A549 (cell line): ENCODE measurements around the gene ABCB8. TPM values are rescaled to one million over a fixed set of nuclear protein-coding genes. Genes with fewer than 3 reads are reported as not detected.

Experiments used
- ATAC-seq, 2 experiments: fragments of 200-7000 bp in 1 of 2; fragments of >200 bp in 1 of 2; cut with Nextera tagmentation in 1 of 2; cut with Tn5 transposase in 1 of 2; 3 replicates each; pipeline versions ENCODE4 v1.8.0 to v1.9.1; 2018 to 2020; ENCODE audit warnings: mild to moderate bottlenecking in 1 of 2, moderate library complexity in 1 of 2
- CTCF ChIA-PET: fragments of 300-600 bp; sonication (Branson Sonifier 250); formaldehyde crosslinking; extraction: SDS; loops from one replicate; lab custom pipeline; 2021; ENCODE audit warnings: antibody characterized with exemption, inconsistent platforms; lab: Yijun Ruan, JAX
- POLR2A ChIA-PET: fragments of 350-600 bp; formaldehyde crosslinking; extraction: SDS; loops from one replicate; lab custom pipeline; 2021; ENCODE audit warnings: antibody characterized with exemption, inconsistent platforms; lab: Yijun Ruan, JAX
- DNase-seq, 2 experiments: peaks; one replicate each; pipeline versions ENCODE4 v3.0.0 to v3.0.0-alpha.2; 2011 to 2016; ENCODE audit warnings: low read depth in 1 of 2, low spot score in 1 of 2
- FAIRE-seq: peaks from 2 replicates; lab custom pipeline; 2011; peaks lifted over from hg19 to GRCh38; lab: Jason Lieb, UNC
- H3K27ac ChIP-seq, 2 experiments: fragments of >200 bp; sonication (Bioruptor Twin); formaldehyde crosslinking; 3 replicates each; pipeline ENCODE4 v1.5.1; 2016 to 2017
- H3K4me1 ChIP-seq: fragments of >200 bp; sonication (Bioruptor Twin); formaldehyde crosslinking; 3 replicates; pipeline ENCODE4 v1.6.1; 2016
- H3K4me2 ChIP-seq: fragments of >200 bp; sonication (Bioruptor Twin); formaldehyde crosslinking; 3 replicates; pipeline ENCODE4 v1.6.1; 2016
- H3K4me3 ChIP-seq: fragments of >200 bp; sonication (Bioruptor Twin); formaldehyde crosslinking; 3 replicates; pipeline ENCODE4 v1.5.1; 2016
- H3K9me3 ChIP-seq: fragments of >200 bp; sonication (Bioruptor Twin); formaldehyde crosslinking; 3 replicates; pipeline ENCODE4 v1.6.1; 2016
- BHLHE40 ChIP-seq: IDR thresholded peaks from 2 replicates; pipeline ENCODE4 v1.6.1; 2012; ENCODE audit warnings: low read depth, low read length, inconsistent platforms
- CHD4 ChIP-seq: fragments of 200-600 bp; sonication (generic); IDR thresholded peaks from 2 replicates; pipeline ENCODE4 v1.6.1; 2016; ENCODE audit warnings: antibody characterized with exemption, mild to moderate bottlenecking, borderline replicate concordance
- E2F6 ChIP-seq: IDR thresholded peaks from 2 replicates; pipeline ENCODE4 v1.6.1; 2012; ENCODE audit warnings: low read depth, borderline replicate concordance
- ELK1 ChIP-seq: fragments of 150-350 bp; IDR thresholded peaks from 2 replicates; pipeline ENCODE4 v1.6.1; 2014; ENCODE audit warnings: low read depth, mild to moderate bottlenecking, low read length
- ESRRA ChIP-seq: fragments of 150-350 bp; IDR thresholded peaks from 2 replicates; pipeline ENCODE4 v1.6.1; 2014; ENCODE audit warnings: mild to moderate bottlenecking, low read length, borderline replicate concordance
- FOSB ChIP-seq: fragments of 250-450 bp; sonication (Bioruptor Pico); IDR thresholded peaks from 2 replicates; pipeline ENCODE4 v1.5.0; 2020; ENCODE audit warnings: mild to moderate bottlenecking, moderate library complexity
- FOXS1 ChIP-seq: fragments of 250-450 bp; sonication (Bioruptor Pico); IDR thresholded peaks from 2 replicates; pipeline ENCODE4 v1.5.0; 2020; ENCODE audit warnings: mild to moderate bottlenecking, moderate library complexity
- GATA3 ChIP-seq: IDR thresholded peaks from 2 replicates; pipeline ENCODE4 v1.6.1; 2012; ENCODE audit warnings: borderline replicate concordance
- HES2 ChIP-seq: fragments of >200 bp; sonication (Bioruptor Twin); formaldehyde crosslinking; IDR thresholded peaks from 2 replicates; pipeline ENCODE4 v1.6.1; 2016
- KDM5A ChIP-seq: fragments of 200-600 bp; sonication (generic); IDR thresholded peaks from 2 replicates; pipeline ENCODE4 v1.6.1; 2016; ENCODE audit warnings: antibody characterized with exemption, mild to moderate bottlenecking
- RAD21 ChIP-seq, 2 experiments: fragments of >200 bp in 1 of 2; sonication (Bioruptor Twin) in 1 of 2; formaldehyde crosslinking in 1 of 2; IDR thresholded peaks in 1 of 2; conservative IDR thresholded peaks in 1 of 2; 2 replicates in 1 of 2; 3 replicates in 1 of 2; pipeline ENCODE4 v1.6.1; 2012 to 2018; ENCODE audit warnings: inconsistent platforms in 1 of 2
- RARB ChIP-seq: fragments of 250-450 bp; sonication (Bioruptor Pico); IDR thresholded peaks from 2 replicates; pipeline ENCODE4 v1.8.0; 2021; ENCODE audit warnings: mild to moderate bottlenecking, moderate library complexity
- RCOR1 ChIP-seq: fragments of 150-350 bp; IDR thresholded peaks from 2 replicates; pipeline ENCODE4 v1.6.1; 2014; ENCODE audit warnings: antibody characterized with exemption, low read length, low read depth
- RNF2 ChIP-seq: fragments of 200-600 bp; sonication (generic); IDR thresholded peaks from 2 replicates; pipeline ENCODE4 v1.6.1; 2016; ENCODE audit warnings: low read depth, mild to moderate bottlenecking, antibody characterized with exemption, moderate library complexity, borderline replicate concordance
- SMC3 ChIP-seq: fragments of >200 bp; sonication (Bioruptor Twin); formaldehyde crosslinking; IDR thresholded peaks from 3 replicates; pipeline ENCODE4 v1.6.1; 2018; ENCODE audit warnings: inconsistent platforms
- SREBF2 ChIP-seq: fragments of 450-650 bp; IDR thresholded peaks from 2 replicates; pipeline ENCODE4 v1.6.1; 2014; ENCODE audit warnings: mild to moderate bottlenecking, moderate library complexity
- ZC3H11A ChIP-seq: fragments of 450-650 bp; IDR thresholded peaks from 2 replicates; pipeline ENCODE4 v1.6.1; 2014; ENCODE audit warnings: antibody characterized with exemption, mild to moderate bottlenecking
- WGBS: methylation state at CpG from one replicate; pipeline ENCODE4 v1.1.6; 2017; ENCODE audit errors: missing lambda C conversion rate; 5-methylcytosine and 5-hydroxymethylcytosine counted together
- polyA plus RNA-seq, 4 experiments: library from polyadenylated mRNA; depleted of rRNA in 3 of 4; stranded (reverse); fragments of >200 nt; fragmentation: RNase III in 1 of 4; extraction: RNeasy Plus Mini Kit Qiagen cat#74134 plus additional on column Dnase treatment in 1 of 4; gene quantifications; 2 replicates in 3 of 4; 3 replicates in 1 of 4; pipeline ENCODE4 v1.2.3, GENCODE V29; 2011 to 2017
- TF ChIP-seq, protein P1 (sequence below): fragments of 450-650 bp; IDR thresholded peaks from 2 replicates; pipeline ENCODE4 v1.6.1; 2014; ENCODE audit warnings: antibody characterized with exemption
- TF ChIP-seq, protein P2 (sequence below): IDR thresholded peaks from 2 replicates; pipeline ENCODE4 v1.6.1; 2012
- TF ChIP-seq, protein P3 (sequence below): fragments of >200 bp; sonication (Bioruptor Twin); formaldehyde crosslinking; IDR thresholded peaks from 3 replicates; pipeline ENCODE4 v1.6.1; 2016

The ABCB8 gene
- polyA plus RNA-seq, 2 of the 4 experiments (the other 2 are of a cell fraction) = 19.6 to 41.1 TPM

DNA sequence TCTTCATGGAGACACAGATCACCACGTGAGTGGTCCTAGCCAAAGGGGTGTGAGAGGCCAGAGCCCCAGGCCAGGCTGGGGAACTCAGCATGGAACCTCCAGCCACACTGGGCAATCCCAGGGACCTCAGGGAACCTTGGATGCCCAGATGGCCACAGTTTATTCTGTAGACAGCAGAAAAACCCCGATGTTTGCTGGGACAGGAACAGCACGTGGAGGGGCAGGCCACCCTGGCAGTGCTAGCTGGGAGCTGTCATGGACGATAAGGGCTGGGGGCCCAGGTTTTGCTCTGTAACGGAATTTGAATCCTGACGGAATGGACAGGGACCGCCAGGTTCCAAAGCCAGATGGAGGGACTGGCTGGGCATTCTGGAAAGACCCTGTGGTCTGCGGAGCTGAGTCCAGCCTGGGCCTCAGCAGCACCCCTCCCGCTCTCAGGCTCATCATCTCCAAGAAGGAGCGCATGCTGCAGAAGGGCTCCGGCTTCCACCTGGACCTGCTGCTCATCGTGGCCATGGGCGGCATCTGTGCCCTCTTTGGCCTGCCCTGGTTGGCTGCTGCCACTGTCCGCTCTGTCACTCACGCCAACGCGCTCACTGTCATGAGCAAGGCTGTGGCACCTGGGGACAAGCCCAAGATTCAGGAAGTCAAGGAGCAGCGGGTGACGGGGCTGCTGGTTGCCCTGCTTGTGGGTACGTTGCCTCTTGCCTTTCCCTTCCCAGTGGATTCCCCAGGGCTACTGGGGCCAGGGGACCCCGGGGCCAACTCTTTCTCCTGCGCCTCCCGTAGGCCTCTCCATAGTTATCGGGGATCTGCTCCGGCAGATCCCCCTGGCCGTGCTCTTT lies 46.8 kb downstream of the ABCB8 start:
- Histone ChIP-seq H3K9me3 (no peaks in the 10 kb centered on the region), H3K4me3 (no peak overlapping the region), H3K4me2 (no peak overlapping the region), H3K27ac (no peak overlapping the region), H3K4me1 (peaks cover 32% of the 10 kb centered on the region)
- CTCF ChIA-PET = interaction anchor here (1.2 to 27.1 kb wide), 5 partner anchors 9 to 48 kb away, joined by 3 to 412 read pairs (median 5); no protein-coding TSS in a partner anchor
- WGBS = 90% methylated on average over 26 of the region's 26 CpGs
- FAIRE-seq (no peak), ATAC-seq (no peak), DNase-seq (no peak)
- POLR2A ChIA-PET = interaction anchor here (3.7 kb wide), 1 partner anchor 12 kb away, joined by 20 read pairs; no protein-coding TSS in a partner anchor
- TF ChIP-seq FOSB (CRISPR knock-in tag) = no peak
- TF ChIP-seq, protein P1, sequence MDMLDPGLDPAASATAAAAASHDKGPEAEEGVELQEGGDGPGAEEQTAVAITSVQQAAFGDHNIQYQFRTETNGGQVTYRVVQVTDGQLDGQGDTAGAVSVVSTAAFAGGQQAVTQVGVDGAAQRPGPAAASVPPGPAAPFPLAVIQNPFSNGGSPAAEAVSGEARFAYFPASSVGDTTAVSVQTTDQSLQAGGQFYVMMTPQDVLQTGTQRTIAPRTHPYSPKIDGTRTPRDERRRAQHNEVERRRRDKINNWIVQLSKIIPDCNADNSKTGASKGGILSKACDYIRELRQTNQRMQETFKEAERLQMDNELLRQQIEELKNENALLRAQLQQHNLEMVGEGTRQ = no peak
- TF ChIP-seq E2F6 = no peak
- no peak for TF ChIP-seq RNF2
- TF ChIP-seq BHLHE40 = no peak
- no peak for TF ChIP-seq SMC3
- TF ChIP-seq, protein P2, sequence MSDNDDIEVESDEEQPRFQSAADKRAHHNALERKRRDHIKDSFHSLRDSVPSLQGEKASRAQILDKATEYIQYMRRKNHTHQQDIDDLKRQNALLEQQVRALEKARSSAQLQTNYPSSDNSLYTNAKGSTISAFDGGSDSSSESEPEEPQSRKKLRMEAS = no peak

DNA sequence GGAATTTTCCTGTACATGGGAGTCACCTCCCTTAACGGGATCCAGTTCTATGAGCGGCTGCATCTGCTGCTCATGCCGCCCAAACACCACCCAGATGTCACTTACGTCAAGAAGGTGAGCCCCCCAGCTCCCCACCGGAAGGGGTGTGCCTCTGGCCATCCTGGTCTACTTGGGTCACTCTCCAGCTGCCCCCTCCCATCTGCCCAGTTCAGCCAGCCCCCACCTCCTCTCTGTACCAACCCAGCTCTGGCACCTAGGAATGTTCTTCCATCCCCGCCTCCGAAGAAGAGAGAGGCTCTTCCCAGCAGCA lies 47.4 kb downstream of the ABCB8 start:
- WGBS = 84% methylated on average over 6 of the region's 7 CpGs
- no peak for DNase-seq
- Histone ChIP-seq H3K4me2 (no peak overlapping the region), H3K9me3 (no peaks in the 10 kb centered on the region), H3K4me3 (no peak overlapping the region), H3K27ac (no peak overlapping the region), H3K4me1 (peaks cover 32% of the 10 kb centered on the region)
- ChIA-PET CTCF (interaction anchor here (1.2 to 27.1 kb wide), 5 partner anchors 10 to 48 kb away, joined by 3 to 412 read pairs (median 5); no protein-coding TSS in a partner anchor), POLR2A (interaction anchor here (3.7 kb wide), 1 partner anchor 13 kb away, joined by 20 read pairs; no protein-coding TSS in a partner anchor)
- no peak for ATAC-seq
- TF ChIP-seq ELK1 (no peak), ESRRA (no peak), BHLHE40 (no peak), CHD4 (no peak), SREBF2 (no peak), RARB (CRISPR knock-in tag) (no peak), ZC3H11A (no peak), RNF2 (no peak), RAD21 (conservative IDR thresholded peaks at IDR 0.05 in 1 of 2, IDR thresholded peaks at IDR 0.05 in 1 of 2) (no peak), KDM5A (no peak), RCOR1 (no peak), HES2 (no peak), GATA3 (no peak), FOXS1 (CRISPR knock-in tag) (no peak)
- TF ChIP-seq, protein P3, sequence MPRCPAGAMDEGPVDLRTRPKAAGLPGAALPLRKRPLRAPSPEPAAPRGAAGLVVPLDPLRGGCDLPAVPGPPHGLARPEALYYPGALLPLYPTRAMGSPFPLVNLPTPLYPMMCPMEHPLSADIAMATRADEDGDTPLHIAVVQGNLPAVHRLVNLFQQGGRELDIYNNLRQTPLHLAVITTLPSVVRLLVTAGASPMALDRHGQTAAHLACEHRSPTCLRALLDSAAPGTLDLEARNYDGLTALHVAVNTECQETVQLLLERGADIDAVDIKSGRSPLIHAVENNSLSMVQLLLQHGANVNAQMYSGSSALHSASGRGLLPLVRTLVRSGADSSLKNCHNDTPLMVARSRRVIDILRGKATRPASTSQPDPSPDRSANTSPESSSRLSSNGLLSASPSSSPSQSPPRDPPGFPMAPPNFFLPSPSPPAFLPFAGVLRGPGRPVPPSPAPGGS = no peak
- no peak for FAIRE-seq
